GM12875 (cell line): Measurements from ENCODE around the gene FANK1.

Source experiments
- H3K4me3 ChIP-seq: one replicate; pipeline ENCODE4 v1.5.1; 2011; ENCODE audit warnings: low read depth, low read length, control low read depth
- CTCF ChIP-seq: IDR thresholded peaks from 2 replicates; pipeline ENCODE4 v1.5.1; 2011; ENCODE audit warnings: low read depth, mild to moderate bottlenecking, control low read depth, inconsistent platforms, low read length, moderate library complexity, borderline replicate concordance; ENCODE audit not compliant: insufficient read depth

Gene FANK1

GRCh38 chr10:126006264-126006663 lies 109.9 kb downstream of the FANK1 start:
- TF ChIP-seq CTCF = no peak
- H3K4me3 ChIP-seq = no peak overlapping the region

GRCh38 chr10:126006906-126007305 lies 110.5 kb downstream of the FANK1 start:
- TF ChIP-seq CTCF = no peak
- no peak overlapping the region for H3K4me3 ChIP-seq

GRCh38 chr10:126009650-126010049 lies 113.3 kb downstream of the FANK1 start:
- no peak for TF ChIP-seq CTCF
- H3K4me3 ChIP-seq = no peak overlapping the region

GRCh38 chr10:126011995-126012394 lies 115.6 kb downstream of the FANK1 start:
- H3K4me3 ChIP-seq = no peak overlapping the region
- no peak for TF ChIP-seq CTCF

GRCh38 chr10:126012485-126012884 lies 116.1 kb downstream of the FANK1 start:
- TF ChIP-seq CTCF = no peak
- no peak overlapping the region for H3K4me3 ChIP-seq

- no peak for TF ChIP-seq CTCF
- no peak overlapping the region for H3K4me3 ChIP-seq
Observed at GRCh38 chr10:126013489-126014281, 117.3 kb downstream of the FANK1 start.

GRCh38 chr10:126014309-126014708 lies 117.9 kb downstream of the FANK1 start:
- no peak for TF ChIP-seq CTCF
- H3K4me3 ChIP-seq = no peak overlapping the region
